IPS DF 4.7 (cell line): ENCODE results near the gene FCHO1.

Source experiments
- DNase-seq: peaks from one replicate; pipeline ENCODE4 v3.0.0-alpha.2; 2013; ENCODE audit warnings: low spot score; ENCODE audit errors: extremely low read depth

FCHO1 gene

GRCh38 chr19:17829855-17830566 is 78.7 kb downstream of the FCHO1 start:
- DNase-seq = peak; percentile 56

- DNase-seq = peak; percentile 79
These were observed 79.5 kb downstream of the FCHO1 start for GRCh38 chr19:17830567-17831418.

- no peak for DNase-seq
These were observed 80.2 kb downstream of the FCHO1 start for GRCh38 chr19:17831419-17831888.

GRCh38 chr19:17832443-17833208 is 81.3 kb downstream of the FCHO1 start:
- DNase-seq = no peak

- DNase-seq = no peak
These were observed 83.3 kb downstream of the FCHO1 start for GRCh38 chr19:17834350-17835181.

- no peak for DNase-seq
These were observed 84.1 kb downstream of the FCHO1 start for GRCh38 chr19:17835182-17836006.

- no peak for DNase-seq
These were observed 85.3 kb downstream of the FCHO1 start for GRCh38 chr19:17836530-17836929.

- no peak for DNase-seq
These were observed 86.7 kb downstream of the FCHO1 start for GRCh38 chr19:17837972-17838371.
